Transverse colon (tissue), 4 donors: ENCODE data around the gene RNF141.

Experiments used
- CTCF ChIP-seq, 5 experiments: fragments of 200-600 bp in 3 of 5; fragments of 450-650 bp in 2 of 5; sonication (generic) in 3 of 5; IDR thresholded peaks; 1 replicate in 2 of 5; 2 replicates in 3 of 5; pipeline ENCODE4 v1.5.1; 2016 to 2017; ENCODE audit warnings: antibody characterized with exemption in 5 of 5, inconsistent platforms in 3 of 5, mild to moderate bottlenecking in 2 of 5, moderate library complexity in 1 of 5
- POLR2AphosphoS5 ChIP-seq, 3 donors: sonication (generic); formaldehyde crosslinking; IDR thresholded peaks; one replicate each; pipeline ENCODE4 v1.6.1; 2016; ENCODE audit warnings: antibody characterized with exemption in 3 of 3

GRCh38 chr11:10477690-10478046 is 63.3 kb downstream of the RNF141 start:
- no peak for TF ChIP-seq CTCF (IDR thresholded peaks at IDR 0.05)
- TF ChIP-seq POLR2AphosphoS5 (IDR thresholded peaks at IDR 0.05), result no peak
